Fibroblast of lung (primary cell): Measurements from ENCODE around the gene ATP13A4. TPM values are rescaled to one million over a fixed set of nuclear protein-coding genes. Genes with fewer than 3 reads are reported as not detected.

ENCODE experiments used
- DNase-seq, 2 donors: peaks; one replicate each; pipeline versions ENCODE4 v3.0.0 to v3.0.0-alpha.2; 2010; ENCODE audit warnings: low read depth in 2 of 2
- H2AFZ ChIP-seq: 2 replicates; pipeline ENCODE4 v1.5.1; 2012; ENCODE audit warnings: low read length, control low read depth, inconsistent platforms
- H3K27ac ChIP-seq: 2 replicates; pipeline ENCODE4 v1.5.1; 2011; ENCODE audit warnings: low read length, control low read depth; ENCODE audit not compliant: insufficient read depth
- H3K27me3 ChIP-seq: 2 replicates; pipeline ENCODE4 v1.5.1; 2011; ENCODE audit warnings: mild to moderate bottlenecking, low read length; ENCODE audit not compliant: control insufficient read depth, insufficient read depth
- H3K36me3 ChIP-seq: 2 replicates; pipeline ENCODE4 v1.5.1; 2011; ENCODE audit warnings: low read length; ENCODE audit not compliant: control insufficient read depth, insufficient read depth
- H3K4me1 ChIP-seq: 2 replicates; pipeline ENCODE4 v1.5.1; 2011; ENCODE audit warnings: low read length; ENCODE audit not compliant: control insufficient read depth, insufficient read depth; ENCODE audit errors: extremely low read depth
- H3K4me2 ChIP-seq: 2 replicates; pipeline ENCODE4 v1.5.1; 2011; ENCODE audit warnings: low read length, control low read depth; ENCODE audit not compliant: insufficient read depth; ENCODE audit errors: extremely low read depth
- H3K4me3 ChIP-seq, 4 experiments: fragments of 200-600 bp in 1 of 4; sonication (generic) in 1 of 4; replicated peaks in 1 of 4; 2 replicates each; pipeline ENCODE4 v1.5.1; 2011 to 2016; ENCODE audit warnings: low read length in 4 of 4, low read depth in 3 of 4, mild to moderate bottlenecking in 3 of 4, control low read depth in 2 of 4, inconsistent platforms in 1 of 4, mixed read lengths in 1 of 4; ENCODE audit not compliant: insufficient read depth in 1 of 4; ENCODE audit errors: control extremely low read depth in 1 of 4
- H3K79me2 ChIP-seq: 2 replicates; pipeline ENCODE4 v1.5.1; 2012; ENCODE audit warnings: mild to moderate bottlenecking, low read length, inconsistent platforms; ENCODE audit not compliant: control insufficient read depth, insufficient read depth
- H3K9ac ChIP-seq: 2 replicates; pipeline ENCODE4 v1.5.1; 2011; ENCODE audit warnings: mild to moderate bottlenecking, low read length, control low read depth; ENCODE audit not compliant: insufficient read depth
- H3K9me3 ChIP-seq: 2 replicates; pipeline ENCODE4 v1.5.1; 2012; ENCODE audit warnings: low read depth, low read length; ENCODE audit not compliant: control insufficient read depth, insufficient read depth
- H4K20me1 ChIP-seq: 2 replicates; pipeline ENCODE4 v1.5.1; 2011; ENCODE audit warnings: low read length; ENCODE audit not compliant: control insufficient read depth, insufficient read depth; ENCODE audit errors: extremely low read depth
- CTCF ChIP-seq, 2 donors: IDR thresholded peaks in 1 of 2; conservative IDR thresholded peaks in 1 of 2; 1 replicate in 1 of 2; 2 replicates in 1 of 2; pipeline ENCODE4 v1.5.1; 2011 to 2012; ENCODE audit warnings: low read length in 2 of 2, control low read depth in 1 of 2, inconsistent platforms in 1 of 2, low read depth in 1 of 2, mild to moderate bottlenecking in 1 of 2
- EZH2 ChIP-seq: IDR thresholded peaks from 2 replicates; pipeline ENCODE4 v1.5.1; 2012; ENCODE audit warnings: low read length, control low read depth, mild to moderate bottlenecking; ENCODE audit errors: missing control alignments
- polyA plus RNA-seq, 2 donors: library from polyadenylated mRNA; depleted of rRNA in 1 of 2; stranded (reverse) in 1 of 2; unstranded in 1 of 2; fragments of >200 nt; gene quantifications; 2 replicates each; pipeline ENCODE4 v1.2.1, GENCODE V29; 2011 to 2012; ENCODE audit warnings: missing spikeins in 1 of 2
- total RNA-seq: library from RNA; depleted of rRNA; stranded (reverse); fragments of >200 nt; gene quantifications from 2 replicates; pipeline ENCODE4 v1.2.1, GENCODE V29; 2014

The ATP13A4 gene
- total and polyA plus RNA-seq, 2 donors (not counting 1 experiment from before 2014, with no cell fraction given) = 0.01 to 0.33 TPM

- Histone ChIP-seq H3K79me2 (no peaks in the 10 kb centered on the region), H3K9ac (no peak overlapping the region), H2AFZ (no peak overlapping the region), H4K20me1 (no peaks in the 10 kb centered on the region), H3K4me2 (no peak overlapping the region), H3K9me3 (no peaks in the 10 kb centered on the region), H3K27me3 (no peaks in the 10 kb centered on the region), H3K36me3 (no peaks in the 10 kb centered on the region), H3K4me3 (no peak overlapping the region), H3K27ac (no peak overlapping the region), H3K4me1 (no peaks in the 10 kb centered on the region)
- TF ChIP-seq EZH2 (no peak), CTCF (conservative IDR thresholded peaks at IDR 0.05 in 1 of 2, IDR thresholded peaks at IDR 0.05 in 1 of 2; ENCODE audit: low read depth in 1 of 2, low read length in 2 of 2) (no peak)
- DNase-seq = no peak
Observed at GRCh38 chr3:193548406-193548805, 6.3 kb downstream of the ATP13A4 start.

DNA sequence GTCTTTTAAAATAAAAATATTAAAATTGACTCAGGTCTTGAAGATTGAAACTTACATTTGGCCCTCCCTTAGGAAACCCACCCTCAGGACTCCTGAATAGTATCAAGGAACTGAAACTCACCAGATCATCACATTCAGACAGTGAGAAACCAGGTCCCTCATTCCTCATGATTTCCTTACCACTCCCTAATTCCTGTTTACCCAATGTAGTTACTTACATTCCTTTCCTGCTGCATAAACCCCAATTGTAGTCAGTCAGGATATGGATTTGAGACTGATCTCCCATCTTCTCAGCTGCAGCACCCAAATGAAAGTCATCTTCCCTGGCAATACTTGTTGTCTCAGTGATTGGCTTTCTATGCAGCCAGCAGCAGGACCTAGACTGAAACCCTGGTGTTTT is 8.6 kb downstream of the ATP13A4 start:
- DNase-seq = no peak
- TF ChIP-seq CTCF (conservative IDR thresholded peaks at IDR 0.05 in 1 of 2, IDR thresholded peaks at IDR 0.05 in 1 of 2; ENCODE audit: low read depth in 1 of 2, low read length in 2 of 2) (no peak), EZH2 (no peak)

DNA sequence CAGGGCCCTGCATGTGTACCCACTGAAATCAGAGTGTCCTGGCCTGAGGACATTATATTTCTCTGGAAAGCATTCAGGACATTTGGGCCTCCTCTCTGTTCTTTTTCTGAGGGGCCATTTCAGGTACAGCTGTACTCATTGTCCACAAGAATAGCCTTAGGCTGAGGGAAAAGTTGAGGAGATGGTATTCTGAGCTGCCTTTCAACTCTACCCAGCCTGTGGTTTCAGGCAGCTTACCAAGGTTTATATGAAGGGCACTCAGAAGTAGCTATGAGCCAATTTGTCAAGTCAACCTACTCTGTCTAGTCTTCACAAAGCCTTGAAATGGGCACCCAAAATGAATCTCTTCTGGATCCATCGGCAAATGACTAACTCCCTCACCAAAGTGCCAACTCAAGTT is 9.4 kb downstream of the ATP13A4 start:
- Histone ChIP-seq H3K4me1 (no peaks in the 10 kb centered on the region), H4K20me1 (no peaks in the 10 kb centered on the region), H3K4me2 (no peak overlapping the region), H3K36me3 (no peaks in the 10 kb centered on the region), H2AFZ (no peak overlapping the region), H3K79me2 (no peaks in the 10 kb centered on the region), H3K27ac (no peak overlapping the region), H3K4me3 (no peak overlapping the region), H3K9ac (no peak overlapping the region), H3K9me3 (no peaks in the 10 kb centered on the region), H3K27me3 (no peaks in the 10 kb centered on the region)
- TF ChIP-seq EZH2 = no peak
- no peak for DNase-seq

More for the DNA sequence above, 8.6 kb downstream of the ATP13A4 start:
- no peaks in the 10 kb centered on the region for H4K20me1 ChIP-seq
- no peaks in the 10 kb centered on the region for H3K79me2 ChIP-seq
- no peak overlapping the region for H3K9ac ChIP-seq
- H3K9me3 ChIP-seq = no peaks in the 10 kb centered on the region
- H3K27me3 ChIP-seq = no peaks in the 10 kb centered on the region
- H2AFZ ChIP-seq = no peak overlapping the region
- H3K27ac ChIP-seq = no peak overlapping the region
- H3K4me1 ChIP-seq = no peaks in the 10 kb centered on the region
- H3K36me3 ChIP-seq = no peaks in the 10 kb centered on the region
- no peak overlapping the region for H3K4me3 ChIP-seq
- no peak overlapping the region for H3K4me2 ChIP-seq
